Measurements from ENCODE around the gene UMODL1.

UMODL1 gene

DNA sequence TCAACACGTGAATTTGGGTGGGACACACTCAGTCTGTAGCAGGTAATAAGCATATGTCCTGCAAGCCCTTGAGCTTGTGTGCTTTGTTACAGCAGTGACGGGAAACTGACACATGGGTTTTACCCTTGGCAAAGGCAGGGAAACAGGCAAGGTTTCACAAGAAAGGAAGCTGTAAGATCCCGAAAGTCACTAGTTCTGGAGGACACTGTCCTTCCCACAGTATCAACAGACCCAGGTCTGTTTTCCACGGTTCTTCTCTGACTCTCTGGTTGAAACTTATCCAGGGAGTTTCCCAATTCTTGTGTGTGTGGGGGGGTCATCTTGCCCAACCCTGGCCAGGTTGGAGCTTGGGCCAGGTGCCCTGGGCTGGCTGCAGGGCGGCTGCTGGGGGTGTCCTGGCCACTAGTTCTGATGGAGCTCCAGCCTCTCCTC is 31.6 kb upstream of the UMODL1 start:
- no peak for DNase-seq

- no peak for DNase-seq
Measured at GRCh38 chr21:42039911-42040351, 31.2 kb upstream of the UMODL1 start.

- no peak for DNase-seq
Measured at GRCh38 chr21:42040411-42041180, 30.5 kb upstream of the UMODL1 start.

DNA sequence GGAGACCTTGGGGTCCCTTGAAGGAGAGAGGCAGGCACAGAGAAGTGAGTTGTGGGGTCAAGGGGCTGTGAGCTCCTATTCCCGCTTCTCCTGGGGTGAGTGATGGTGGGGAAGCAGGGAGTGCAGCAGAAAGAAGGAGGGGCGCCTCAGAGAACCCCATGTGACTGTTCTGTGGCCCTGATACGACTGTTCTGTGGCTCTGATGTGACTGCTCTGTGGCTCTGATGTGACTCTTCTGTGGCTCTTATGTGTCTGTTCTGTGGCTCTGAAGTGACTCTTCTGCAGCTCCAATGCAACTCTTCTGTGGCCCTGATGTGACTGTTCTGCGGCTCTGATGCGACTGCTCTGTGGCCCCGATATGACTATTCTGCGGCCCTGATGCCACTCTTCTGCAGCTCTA is 29.9 kb upstream of the UMODL1 start:
- DNase-seq, result no peak

DNA sequence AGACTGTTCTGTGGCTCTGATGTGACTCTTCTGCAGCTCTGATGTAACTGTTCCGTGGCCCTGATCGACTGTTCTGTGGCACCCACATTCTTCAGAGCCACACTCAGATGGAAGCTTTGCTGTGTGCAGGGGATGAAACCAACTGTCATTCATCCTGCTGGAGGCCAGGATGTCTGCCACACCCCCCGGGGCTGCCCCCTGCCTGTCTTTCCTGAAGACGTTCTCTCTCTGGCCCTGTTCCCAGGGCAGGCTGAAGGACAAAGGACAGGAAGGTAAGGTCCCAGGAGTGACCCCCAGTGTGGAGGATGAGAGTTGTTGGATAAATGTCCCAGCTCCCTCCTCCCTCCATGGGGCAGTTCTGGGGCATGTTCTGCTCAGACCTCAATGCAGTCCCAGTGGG is 29.4 kb upstream of the UMODL1 start:
- DNase-seq, result no peak

- DNase-seq, result no peak
Measured at GRCh38 chr21:42042651-42043050, 28.5 kb upstream of the UMODL1 start.

GRCh38 chr21:42043201-42043895 is 27.8 kb upstream of the UMODL1 start:
- DNase-seq, result no peak

DNA sequence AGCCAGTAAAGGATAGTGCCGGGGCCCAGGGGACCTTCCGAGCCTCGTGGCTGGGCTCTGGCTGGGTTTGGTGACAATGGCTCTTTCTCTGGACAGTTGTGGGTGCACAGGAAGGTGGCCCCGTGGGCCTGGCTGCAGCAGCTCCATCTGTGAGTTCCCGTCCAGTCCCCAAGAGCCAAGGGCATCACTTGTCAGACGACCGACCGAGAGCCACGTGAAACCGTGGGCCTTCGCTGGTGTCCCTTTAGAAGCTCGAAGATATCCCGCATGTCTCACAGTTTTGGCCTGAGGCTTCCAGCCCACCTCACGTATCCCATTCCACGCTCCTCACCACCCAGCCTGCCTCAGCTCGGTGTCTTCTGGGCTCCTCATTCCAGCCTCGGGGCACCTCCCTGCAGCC is 27.2 kb upstream of the UMODL1 start:
- DNase-seq, result no peak

DNA sequence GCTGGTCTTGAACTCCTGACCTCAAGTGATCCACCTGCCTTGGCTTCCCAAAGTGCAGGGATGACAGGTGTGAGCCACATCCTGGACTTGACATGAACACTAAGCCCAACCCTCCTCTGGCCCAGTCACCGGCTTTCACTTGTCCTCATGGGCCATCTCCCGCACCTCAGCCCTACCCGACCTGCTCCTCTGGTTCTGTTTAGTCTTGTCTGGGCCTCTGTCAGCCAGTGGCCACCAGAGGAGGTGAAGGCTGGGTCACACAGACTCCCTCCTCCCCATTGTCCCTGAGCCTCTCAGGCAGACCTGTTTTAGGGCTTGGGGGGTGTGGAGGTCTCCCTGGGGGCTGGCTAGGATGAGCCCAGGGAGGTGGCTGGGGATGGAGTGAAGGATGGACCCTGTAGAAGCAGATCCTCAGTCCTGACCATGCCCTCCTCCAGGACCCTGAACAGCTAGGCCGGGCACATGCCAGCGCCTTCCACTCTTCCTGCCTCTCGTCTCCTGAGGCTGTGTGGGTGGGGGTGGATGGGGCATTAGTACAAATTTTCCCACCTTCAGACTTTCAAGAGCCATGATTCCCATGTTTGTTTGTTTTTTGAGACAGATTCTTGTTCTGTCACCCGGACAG is 26.1 kb upstream of the UMODL1 start:
- no peak for DNase-seq

GRCh38 chr21:42047821-42048613 is 23.1 kb upstream of the UMODL1 start:
- DNase-seq, result no peak

DNA sequence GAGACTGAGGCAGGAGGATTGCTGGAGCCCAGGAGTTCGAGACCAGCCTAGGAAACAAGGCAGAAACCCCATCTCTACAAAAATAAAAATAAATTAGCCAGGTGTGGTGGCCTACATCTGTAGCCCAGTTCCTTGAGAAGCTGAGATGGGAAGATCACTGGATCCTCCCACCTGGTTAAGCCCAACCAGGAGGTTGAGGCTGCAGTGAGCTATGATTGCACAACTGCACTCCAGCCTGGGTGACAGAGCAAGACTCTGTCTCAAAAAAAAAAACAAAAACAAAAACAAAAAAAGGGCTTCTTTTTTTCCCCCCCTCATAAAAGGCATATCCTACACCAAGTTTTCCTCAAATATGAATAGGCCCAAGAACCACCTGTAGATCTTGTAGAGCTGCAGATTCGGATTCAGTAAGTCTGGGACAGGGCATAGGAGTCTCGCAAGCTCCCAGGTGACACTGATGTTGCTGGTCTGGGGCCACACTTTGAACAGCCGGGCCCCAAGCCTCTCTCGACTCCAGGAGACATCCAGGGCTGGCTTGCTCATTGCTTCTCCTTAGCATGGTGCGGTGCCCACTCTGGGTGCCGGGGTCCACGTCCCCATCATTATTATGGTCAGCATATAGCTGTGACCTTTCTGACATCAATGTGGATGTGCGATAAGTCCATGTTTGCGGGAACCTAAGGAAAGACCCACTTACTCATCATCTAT is 22.1 kb upstream of the UMODL1 start:
- no peak for DNase-seq

- DNase-seq, result no peak
Measured at GRCh38 chr21:42049578-42050430, 21.3 kb upstream of the UMODL1 start.

- DNase-seq, result no peak
Measured at GRCh38 chr21:42051788-42052187, 19.3 kb upstream of the UMODL1 start.

GRCh38 chr21:42055425-42055824 is 15.7 kb upstream of the UMODL1 start:
- DNase-seq, result no peak

DNA sequence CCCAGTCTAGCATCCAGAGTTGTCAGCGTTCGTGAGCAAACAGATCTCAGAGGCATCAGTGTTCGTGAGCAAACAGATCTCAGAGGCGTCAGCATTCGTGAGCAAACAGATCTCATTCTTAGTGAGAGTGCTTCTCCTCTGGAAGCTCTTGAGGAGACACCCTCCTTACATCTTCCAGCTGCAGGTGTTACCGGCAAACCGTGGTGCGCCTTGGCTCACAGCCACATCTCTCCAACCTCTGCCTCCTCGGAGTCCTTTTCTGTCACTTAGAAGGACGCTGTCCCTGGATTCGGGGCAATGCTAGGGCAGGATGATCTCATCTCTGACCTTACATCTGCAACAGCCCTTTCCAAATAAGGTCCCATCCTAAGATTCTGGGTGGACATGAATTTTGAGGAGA is 14.6 kb upstream of the UMODL1 start:
- no peak for DNase-seq

- DNase-seq, result no peak
Measured at GRCh38 chr21:42056996-42057689, 14.0 kb upstream of the UMODL1 start.

GRCh38 chr21:42057851-42058437 is 13.2 kb upstream of the UMODL1 start:
- DNase-seq, result no peak

- no peak for DNase-seq
Measured at GRCh38 chr21:42058631-42059111, 12.4 kb upstream of the UMODL1 start.

DNA sequence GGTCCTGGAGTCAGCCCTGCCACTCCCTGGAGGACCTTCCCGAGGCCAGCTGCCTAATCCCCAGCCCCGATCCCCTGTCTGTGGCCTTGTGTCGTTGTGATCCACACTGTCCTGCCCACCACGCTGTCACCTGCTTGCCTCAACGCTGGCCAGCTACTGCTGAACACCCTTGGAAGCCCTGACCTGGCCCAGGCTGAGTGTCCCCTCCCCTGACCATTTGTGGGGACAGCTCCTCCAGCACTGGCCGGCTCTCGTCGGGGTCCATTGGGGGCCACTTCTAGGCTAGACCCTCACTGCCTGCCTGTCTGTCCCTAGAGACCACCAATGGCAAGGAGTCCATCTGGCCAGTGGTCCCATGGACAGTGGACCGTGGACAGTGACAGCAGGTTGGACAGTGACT is 12.0 kb upstream of the UMODL1 start:
- no peak for DNase-seq

- DNase-seq, result no peak
Measured at GRCh38 chr21:42059721-42060120, 11.4 kb upstream of the UMODL1 start.
